Stomach (tissue), 9 donors: ENCODE results near the gene CBX4. TPM values are rescaled to one million over a fixed set of nuclear protein-coding genes. Genes with fewer than 3 reads are reported as not detected.

ENCODE experiments used
- DNase-seq, 2 donors: peaks; one replicate each; pipeline versions ENCODE4 v3.0.0 to v3.0.0-alpha.2; 2013 to 2019
- H3K27ac ChIP-seq, 5 donors: fragments of 200-600 bp in 4 of 5; sonication (generic) in 4 of 5; one replicate each; pipeline ENCODE4 v1.5.1; 2013 to 2019; ENCODE audit warnings: mild to moderate bottlenecking in 1 of 5, moderate library complexity in 1 of 5
- H3K27me3 ChIP-seq, 3 donors: fragments of 200-600 bp; sonication (generic); one replicate each; pipeline ENCODE4 v1.5.1; 2017 to 2019; ENCODE audit warnings: mixed run types in 1 of 3
- H3K36me3 ChIP-seq, 4 donors: fragments of 200-600 bp; sonication (generic); 1 replicate in 3 of 4; 2 replicates in 1 of 4; pipeline ENCODE4 v1.5.1; 2016 to 2019
- H3K4me1 ChIP-seq, 4 donors: fragments of 200-600 bp; sonication (generic); one replicate each; pipeline ENCODE4 v1.5.1; 2016 to 2019
- H3K4me3 ChIP-seq, 4 donors: fragments of 200-600 bp; sonication (generic) in 3 of 4; one replicate each; pipeline ENCODE4 v1.5.1; 2016 to 2019; ENCODE audit warnings: mild to moderate bottlenecking in 1 of 4
- H3K9me3 ChIP-seq, 4 donors: fragments of 200-600 bp; sonication (generic); one replicate each; pipeline ENCODE4 v1.5.1; 2016 to 2019
- EP300 ChIP-seq: sonication (generic); formaldehyde crosslinking; IDR thresholded peaks from one replicate; pipeline ENCODE4 v1.6.1; 2017; ENCODE audit warnings: antibody characterized with exemption
- POLR2A ChIP-seq, 4 donors: fragments of 450-650 bp; IDR thresholded peaks; one replicate each; pipeline ENCODE4 v1.6.1; 2016; ENCODE audit warnings: antibody characterized with exemption in 4 of 4, control low read depth in 2 of 4, mild to moderate bottlenecking in 1 of 4, moderate library complexity in 1 of 4
- POLR2AphosphoS5 ChIP-seq, 3 donors: sonication (generic); formaldehyde crosslinking; IDR thresholded peaks; one replicate each; pipeline ENCODE4 v1.6.1; 2016; ENCODE audit warnings: antibody characterized with exemption in 3 of 3
- WGBS, 5 donors: extraction: QIAGEN DNeasy Blood & Tissue Kit in 3 of 5; methylation state at CpG; one replicate each; pipeline versions ENCODE4 v1.1.5 to v1.1.7; 2013 to 2018; 5-methylcytosine and 5-hydroxymethylcytosine counted together
- intact Hi-C: fragments of 100-400 bp; cut with DNase I; formaldehyde crosslinking; loops from one replicate; pipeline ENCODE4 v1.15.1; 2023; ENCODE audit warnings: low total_unique reads
- polyA plus RNA-seq, 3 donors: library from polyadenylated mRNA; stranded (reverse); fragments of 200-250 nt; gene quantifications; one replicate each; pipeline ENCODE4 v1.2.3, GENCODE V29; 2013
- total RNA-seq, 5 donors: library from RNA; depleted of rRNA; stranded (reverse); fragments of >200 nt; gene quantifications; one replicate each; pipeline versions ENCODE4 v1.1.0 to v1.2.3, GENCODE V29; 2014 to 2016
- TF ChIP-seq, protein P1 (sequence below), 7 experiments: fragments of 450-650 bp in 4 of 7; fragments of 200-600 bp in 3 of 7; sonication (generic) in 3 of 7; IDR thresholded peaks; one replicate each; pipeline ENCODE4 v1.5.1; 2016 to 2019; ENCODE audit warnings: antibody characterized with exemption in 7 of 7, control low read depth in 2 of 7, mild to moderate bottlenecking in 1 of 7
- donor health status: healthy with polysubstance abuse.
- donor health status: Bipolar disorder and iron deficiency.
- donor health status: healthy.

CBX4 gene
- total and polyA plus RNA-seq, 8 donors: 1.8 to 10.6 (median 8.3) TPM

DNA sequence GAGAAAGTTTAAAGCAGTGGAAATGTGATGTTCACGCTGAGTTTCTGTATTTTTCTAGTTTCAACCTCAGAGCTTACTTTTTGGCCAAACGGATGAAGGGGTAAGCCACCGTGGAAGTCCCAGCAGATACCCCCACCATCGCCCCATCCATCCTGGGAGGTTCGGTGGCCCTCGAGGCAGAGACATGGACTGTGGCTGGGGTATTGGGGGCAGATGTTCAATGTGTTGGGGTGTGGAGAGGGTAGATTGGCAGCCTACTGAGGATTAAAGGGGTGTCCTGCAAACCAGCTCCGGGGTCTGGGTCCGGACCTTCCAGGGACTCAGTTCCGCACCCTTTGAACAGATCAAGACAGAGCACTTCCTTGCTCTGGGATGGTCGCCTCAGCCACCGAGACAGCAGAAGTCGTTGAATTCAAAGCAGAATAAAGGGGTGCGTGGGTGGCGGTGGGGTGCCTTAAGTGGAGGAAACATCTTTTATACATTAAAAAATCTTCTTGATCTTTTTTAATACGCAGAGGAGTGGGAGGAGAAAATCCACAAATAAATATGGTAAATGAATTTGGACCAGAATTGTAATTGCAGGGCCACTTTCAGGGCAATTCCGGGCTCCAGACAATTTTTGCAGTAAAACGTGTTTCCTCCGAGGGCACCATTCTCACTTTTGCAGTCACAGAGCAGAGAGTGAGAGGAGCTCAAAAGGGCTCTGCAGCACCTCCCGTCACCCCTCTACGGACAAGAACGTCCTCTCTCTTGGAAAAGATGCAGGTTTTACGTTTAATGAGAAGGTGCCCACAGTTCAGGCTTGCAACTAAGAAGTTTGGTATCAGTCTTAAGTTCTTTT, 34.2 kb downstream of the CBX4 start:
- TF ChIP-seq POLR2A (IDR thresholded peaks at IDR 0.05): no peak
- TF ChIP-seq POLR2AphosphoS5 (IDR thresholded peaks at IDR 0.05): no peak
- TF ChIP-seq EP300: no peak
- TF ChIP-seq, protein P1, sequence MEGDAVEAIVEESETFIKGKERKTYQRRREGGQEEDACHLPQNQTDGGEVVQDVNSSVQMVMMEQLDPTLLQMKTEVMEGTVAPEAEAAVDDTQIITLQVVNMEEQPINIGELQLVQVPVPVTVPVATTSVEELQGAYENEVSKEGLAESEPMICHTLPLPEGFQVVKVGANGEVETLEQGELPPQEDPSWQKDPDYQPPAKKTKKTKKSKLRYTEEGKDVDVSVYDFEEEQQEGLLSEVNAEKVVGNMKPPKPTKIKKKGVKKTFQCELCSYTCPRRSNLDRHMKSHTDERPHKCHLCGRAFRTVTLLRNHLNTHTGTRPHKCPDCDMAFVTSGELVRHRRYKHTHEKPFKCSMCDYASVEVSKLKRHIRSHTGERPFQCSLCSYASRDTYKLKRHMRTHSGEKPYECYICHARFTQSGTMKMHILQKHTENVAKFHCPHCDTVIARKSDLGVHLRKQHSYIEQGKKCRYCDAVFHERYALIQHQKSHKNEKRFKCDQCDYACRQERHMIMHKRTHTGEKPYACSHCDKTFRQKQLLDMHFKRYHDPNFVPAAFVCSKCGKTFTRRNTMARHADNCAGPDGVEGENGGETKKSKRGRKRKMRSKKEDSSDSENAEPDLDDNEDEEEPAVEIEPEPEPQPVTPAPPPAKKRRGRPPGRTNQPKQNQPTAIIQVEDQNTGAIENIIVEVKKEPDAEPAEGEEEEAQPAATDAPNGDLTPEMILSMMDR (IDR thresholded peaks at IDR 0.05): no peak
- Histone ChIP-seq H3K9me3 (no peaks in the 10 kb centered on the region), H3K4me3 (no peak overlapping the region), H3K36me3 (no peaks in the 10 kb centered on the region), H3K27me3 (peaks cover 86 to 100% (median 100%) of the 10 kb centered on the region in 3 donors), H3K4me1 (peaks cover 27 to 60% (median 53%) of the 10 kb centered on the region in 4 donors), H3K27ac (no peak overlapping the region)
- 23 to 28% (median 25%) methylated on average over 22 of the region's 22 CpGs for WGBS, 5 donors
- intact Hi-C loops: loop anchor here (10.0 kb wide), 2 partner anchors 110 to 190 kb away; no protein-coding TSS in a partner anchor
- DNase-seq: no peak

DNA sequence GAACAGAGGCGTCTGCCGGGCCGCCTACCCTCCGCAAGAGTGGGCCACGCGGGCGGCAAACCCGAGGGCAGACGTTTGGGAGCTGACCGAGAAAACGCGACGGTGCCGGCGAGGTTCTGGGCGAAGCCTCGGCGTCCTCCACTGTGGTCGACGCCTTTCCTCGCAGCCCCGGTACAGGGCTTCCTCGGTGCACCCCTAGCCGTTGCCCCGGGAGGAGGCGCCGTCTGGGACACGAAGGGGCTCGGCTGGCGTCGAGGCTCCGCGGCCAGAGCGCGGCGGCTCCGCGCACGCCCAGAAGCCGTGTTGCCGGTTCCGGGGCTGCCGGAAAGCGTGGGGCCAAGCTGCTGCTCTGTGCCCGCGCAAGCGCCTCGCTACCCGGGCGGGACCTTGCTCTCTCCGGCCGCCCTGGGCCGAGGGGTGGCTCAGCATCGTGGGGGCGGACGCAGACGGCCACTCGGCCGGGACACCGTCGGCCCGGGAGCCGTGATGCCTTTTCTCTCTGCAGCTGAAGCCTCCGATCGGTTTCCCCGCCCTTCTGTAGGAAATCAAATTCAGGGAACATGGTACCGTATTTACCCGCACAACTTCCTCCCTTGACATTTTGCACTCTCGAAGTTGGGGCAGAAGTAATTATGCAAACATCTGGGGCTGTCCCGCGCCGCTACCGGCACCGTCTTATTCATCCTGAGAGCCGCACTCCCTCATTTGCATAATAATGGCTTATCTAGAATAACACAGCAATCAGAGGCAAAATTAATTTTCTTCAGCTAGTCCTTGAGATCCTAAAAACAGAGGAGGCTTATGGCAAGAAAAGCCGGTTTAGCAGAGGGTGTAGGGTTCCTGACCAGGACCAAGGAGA, 35.0 kb downstream of the CBX4 start:
- no peaks in the 10 kb centered on the region for H3K36me3 ChIP-seq
- no peak overlapping the region for H3K27ac ChIP-seq
- TF ChIP-seq, protein P1 (IDR thresholded peaks at IDR 0.05): no peak
- TF ChIP-seq POLR2AphosphoS5 (IDR thresholded peaks at IDR 0.05) (no peak), EP300 (no peak), POLR2A (IDR thresholded peaks at IDR 0.05) (no peak)
- peaks cover 89 to 100% (median 100%) of the 10 kb centered on the region in 3 donors for H3K27me3 ChIP-seq
- peak overlapping the region in 2 of 4 donors; percentile 19 to 35 for H3K4me3 ChIP-seq
- DNase-seq: peak in 1 of 2 donors; percentile 77
- intact Hi-C loops: loop anchor here (10.0 kb wide), 2 partner anchors 111 to 191 kb away; no protein-coding TSS in a partner anchor
- peaks cover 22 to 61% (median 52%) of the 10 kb centered on the region in 4 donors for H3K4me1 ChIP-seq
- no peaks in the 10 kb centered on the region for H3K9me3 ChIP-seq
- WGBS, 5 donors: 1 to 5% (median 2%) methylated on average over 22 to 76 of the region's 76 CpGs

DNA sequence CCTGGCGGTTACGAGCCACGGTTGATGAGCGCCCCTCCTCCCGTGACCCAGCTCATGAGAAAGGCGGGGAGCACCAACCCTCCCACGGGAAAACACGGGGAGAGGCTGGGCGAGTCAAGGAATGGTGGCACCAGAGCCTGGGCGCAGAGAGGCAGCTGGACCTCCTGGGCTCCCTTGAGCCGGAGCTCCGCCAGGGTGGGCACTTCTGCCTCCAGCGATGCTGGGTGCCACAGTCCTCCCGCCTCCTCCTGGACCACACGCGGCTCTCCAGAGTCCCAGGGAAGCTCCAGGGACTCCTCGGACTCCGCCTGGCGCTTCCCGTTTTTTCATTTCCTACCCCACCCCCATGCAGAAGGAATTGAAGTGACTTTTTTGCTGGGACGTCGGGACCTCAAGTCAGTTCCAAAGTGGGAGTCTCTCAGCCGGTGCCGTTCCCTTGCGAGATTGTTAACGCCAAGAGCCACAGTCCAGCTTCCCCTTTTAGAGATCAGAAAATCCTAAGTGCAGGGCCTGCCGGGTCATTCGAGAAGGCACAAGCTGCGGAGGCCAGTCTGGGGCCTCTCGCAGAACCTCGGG, 35.7 kb downstream of the CBX4 start:
- no peaks in the 10 kb centered on the region for H3K9me3 ChIP-seq
- intact Hi-C loops: loop anchor here (10.0 kb wide), 2 partner anchors 111 to 191 kb away; no protein-coding TSS in a partner anchor
- peak overlapping the region in 2 of 4 donors; percentile 19 to 35 for H3K4me3 ChIP-seq
- no peak for DNase-seq
- 8 to 27% (median 11%) methylated on average over 20 to 31 of the region's 31 CpGs for WGBS, 5 donors
- peaks cover 25 to 61% (median 54%) of the 10 kb centered on the region in 4 donors for H3K4me1 ChIP-seq
- no peak overlapping the region for H3K27ac ChIP-seq
- TF ChIP-seq EP300: no peak
- TF ChIP-seq, protein P1 (IDR thresholded peaks at IDR 0.05): no peak
- TF ChIP-seq POLR2A (IDR thresholded peaks at IDR 0.05): no peak
- no peak for TF ChIP-seq POLR2AphosphoS5 (IDR thresholded peaks at IDR 0.05)
- no peaks in the 10 kb centered on the region for H3K36me3 ChIP-seq
- peaks cover 92 to 100% (median 100%) of the 10 kb centered on the region in 3 donors for H3K27me3 ChIP-seq
